Left hindlimb (tissue), 1 donor: ENCODE measurements around the gene MLLT3.

Experiments used
- DNase-seq: peaks from one replicate; pipeline ENCODE4 v3.0.0-alpha.2; 2018

Gene MLLT3

DNA sequence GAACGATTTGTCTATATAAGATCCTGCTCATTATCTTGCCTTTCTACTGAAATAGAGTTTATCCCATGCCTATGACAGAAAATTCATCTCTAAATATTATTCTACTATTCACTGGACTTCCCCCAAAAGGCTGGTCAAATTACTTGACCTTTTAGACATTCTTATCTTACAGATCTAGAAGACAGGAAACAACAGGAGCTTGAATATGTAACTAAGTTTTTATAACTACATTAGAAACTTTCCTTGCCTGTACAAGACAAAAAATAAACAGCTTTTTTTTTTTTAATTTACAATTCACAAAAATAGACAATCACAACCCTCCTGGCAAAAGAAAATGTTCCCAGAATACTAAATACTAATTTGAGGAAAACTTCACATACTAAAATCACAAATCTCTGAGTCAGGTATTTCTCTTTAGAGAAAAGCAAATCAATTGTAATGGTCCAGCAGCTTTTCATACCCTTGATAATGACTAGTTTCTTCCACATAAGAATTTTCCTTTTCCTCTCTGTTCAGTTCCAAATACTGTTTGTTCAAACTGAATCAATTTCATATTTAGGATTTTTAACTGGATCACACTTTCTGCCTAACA, 68.6 kb downstream of the MLLT3 start:
- no peak for DNase-seq

DNA sequence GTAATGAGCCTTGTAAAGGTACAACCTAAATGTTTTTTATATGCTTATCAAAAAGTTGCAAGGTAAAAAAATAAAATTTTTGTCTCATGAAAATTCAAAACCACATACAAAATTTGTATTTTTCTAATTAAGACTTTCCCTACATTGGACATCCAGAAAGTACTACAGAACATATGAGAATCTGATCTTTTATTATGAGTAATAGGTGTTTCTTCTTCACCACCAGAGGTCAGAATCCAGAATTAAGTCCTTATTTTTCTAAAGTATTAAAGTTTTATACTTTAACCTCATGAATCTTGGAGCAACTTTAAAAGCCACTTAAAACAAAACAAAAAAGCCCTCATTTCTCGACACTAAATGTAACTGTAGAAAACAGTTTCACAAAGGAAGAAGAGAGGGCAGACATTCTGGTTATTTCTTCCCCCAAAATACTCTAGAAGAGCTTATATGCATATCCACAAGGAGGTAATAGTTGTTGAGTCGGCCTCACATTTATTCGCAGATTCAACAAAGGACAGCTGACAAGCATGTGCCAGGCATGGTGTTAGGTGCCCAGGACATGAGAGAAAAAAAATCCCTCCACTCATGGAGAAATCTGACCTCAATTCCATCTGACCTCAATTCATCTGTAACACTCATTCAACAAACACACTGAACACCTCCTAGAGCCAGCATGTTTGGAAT, 69.3 kb downstream of the MLLT3 start:
- DNase-seq: no peak

DNA sequence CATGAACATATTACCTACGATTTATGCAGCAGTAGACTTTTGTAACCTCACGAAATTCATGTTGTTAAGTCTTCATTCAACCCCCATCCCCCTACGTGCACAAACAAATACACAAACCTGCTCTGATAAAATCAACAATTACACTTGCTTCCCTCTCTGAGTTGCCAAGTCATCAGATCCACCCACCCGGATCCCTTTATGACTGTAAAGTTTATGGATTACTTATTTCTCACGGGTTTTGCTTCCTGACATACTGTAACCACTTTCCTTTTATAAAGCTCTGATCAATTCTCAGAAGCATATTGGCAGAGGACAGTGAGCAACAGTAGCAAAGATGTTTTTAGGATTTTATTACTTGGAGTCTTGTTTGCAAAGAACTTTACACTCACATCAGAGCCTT, 70.5 kb downstream of the MLLT3 start:
- no peak for DNase-seq

DNA sequence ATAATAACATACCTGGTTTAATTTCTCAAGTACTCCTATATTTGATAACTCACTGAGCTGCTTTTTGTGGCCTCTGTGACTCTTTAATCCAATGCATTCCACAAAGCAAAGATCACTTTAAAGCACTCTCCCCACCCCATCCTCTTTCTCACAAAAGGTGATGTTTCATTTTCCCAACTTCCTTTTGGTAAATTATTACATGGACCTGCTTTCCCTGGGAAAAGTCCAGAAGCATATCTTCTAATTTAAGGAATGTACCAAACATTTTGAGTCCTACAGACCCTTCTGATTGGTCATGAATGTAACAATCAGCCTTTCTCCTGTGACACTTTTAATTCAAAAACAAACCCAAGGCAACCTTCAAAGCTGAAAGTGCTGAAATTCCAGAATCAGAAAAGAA, 71.1 kb downstream of the MLLT3 start:
- no peak for DNase-seq

DNA sequence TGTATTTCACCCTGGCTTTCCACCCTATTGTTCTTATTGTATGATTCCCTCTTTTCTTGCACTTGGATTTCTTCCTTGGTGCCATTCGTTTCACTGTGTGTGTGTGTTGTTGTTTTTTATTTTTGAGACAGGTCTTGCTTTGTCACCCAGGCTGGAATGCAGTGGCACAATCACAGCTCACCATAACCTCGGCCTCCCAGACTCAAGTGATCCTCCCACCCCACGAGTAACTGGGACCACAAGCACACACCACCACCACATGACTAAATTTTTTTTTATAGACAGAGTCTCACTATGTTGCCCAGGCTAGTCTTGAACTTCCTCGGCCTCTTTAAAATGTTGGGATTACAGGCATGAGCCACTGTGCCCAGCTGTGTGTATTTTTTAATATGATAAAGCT, 72.0 kb downstream of the MLLT3 start:
- DNase-seq: no peak

DNA sequence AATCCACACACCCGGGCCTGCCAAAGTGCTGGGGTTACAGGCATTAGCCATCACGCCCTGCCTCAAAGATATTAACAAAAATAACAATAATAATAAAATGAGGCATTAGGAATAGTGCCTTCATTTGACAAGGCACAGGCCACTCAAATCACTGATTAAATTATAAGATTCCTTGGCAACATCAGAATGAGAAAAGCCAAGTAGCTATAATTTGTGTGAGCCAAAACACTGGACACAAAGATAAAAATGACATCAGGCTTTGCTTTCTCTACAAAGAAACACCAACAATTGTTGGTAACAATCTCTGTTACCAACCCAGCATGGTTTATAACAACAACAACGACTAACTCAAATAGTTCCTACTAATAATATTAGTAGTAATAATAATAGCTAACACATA, 73.2 kb downstream of the MLLT3 start:
- DNase-seq: no peak

DNA sequence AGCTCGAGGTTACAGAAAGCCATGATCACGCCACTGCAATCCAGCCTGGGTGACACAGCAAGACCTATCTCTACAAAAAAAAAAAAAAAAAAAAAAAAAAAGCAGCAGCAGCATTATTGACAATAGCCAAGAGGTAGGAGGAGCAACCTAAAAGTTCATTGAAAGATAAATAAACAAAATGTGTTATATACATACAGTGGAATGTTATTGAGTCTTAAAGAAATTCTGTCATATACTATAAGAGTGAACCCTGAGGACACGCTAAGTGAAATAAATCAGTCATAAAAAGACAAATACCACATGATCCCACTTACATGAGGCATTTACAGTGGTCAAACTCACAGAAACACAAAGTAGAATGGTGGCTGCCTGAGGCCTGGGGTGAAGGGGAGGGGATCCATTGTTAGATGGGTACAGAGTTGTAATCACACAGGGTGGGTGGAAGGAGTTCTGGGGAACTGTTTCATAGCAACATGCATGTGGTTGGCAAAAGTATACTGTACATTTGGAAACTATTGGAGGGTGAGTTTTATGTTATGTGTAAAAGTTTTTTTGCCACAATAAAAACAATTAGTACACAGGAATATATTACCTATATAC, 77.2 kb downstream of the MLLT3 start:
- DNase-seq: no peak

DNA sequence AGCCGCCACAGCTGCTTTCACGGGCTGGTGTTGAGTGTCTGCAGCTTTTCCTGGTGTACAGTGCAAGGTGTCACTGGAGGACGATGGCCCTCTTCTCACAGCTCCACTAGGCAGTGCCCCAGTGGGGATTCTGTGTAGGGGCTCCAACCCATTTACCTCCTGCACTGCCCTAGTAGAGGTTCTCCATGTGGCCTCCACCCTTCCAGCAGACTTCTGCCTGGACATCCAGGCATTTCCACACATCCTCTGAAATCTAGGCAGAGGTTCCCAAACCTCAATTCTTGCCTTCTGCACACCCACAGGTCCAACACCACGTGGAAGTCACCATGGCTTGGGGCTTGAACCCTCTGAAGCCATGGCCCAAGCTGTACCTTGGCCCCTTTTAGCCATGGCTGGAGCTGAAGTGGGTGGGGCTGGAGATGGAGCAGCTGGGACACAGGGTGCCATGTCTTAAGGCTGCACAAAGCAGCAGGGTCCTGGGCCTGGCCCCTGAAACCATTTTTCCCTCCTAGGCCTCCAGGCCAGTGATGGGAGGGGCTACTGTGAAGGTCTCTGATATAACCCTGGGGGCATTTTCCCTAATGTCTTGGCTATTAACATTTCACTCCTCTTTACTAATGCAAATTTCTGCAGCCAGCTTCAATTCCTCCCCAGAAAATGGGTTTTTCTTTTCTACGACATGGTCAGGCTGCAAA, 82.0 kb downstream of the MLLT3 start:
- no peak for DNase-seq

DNA sequence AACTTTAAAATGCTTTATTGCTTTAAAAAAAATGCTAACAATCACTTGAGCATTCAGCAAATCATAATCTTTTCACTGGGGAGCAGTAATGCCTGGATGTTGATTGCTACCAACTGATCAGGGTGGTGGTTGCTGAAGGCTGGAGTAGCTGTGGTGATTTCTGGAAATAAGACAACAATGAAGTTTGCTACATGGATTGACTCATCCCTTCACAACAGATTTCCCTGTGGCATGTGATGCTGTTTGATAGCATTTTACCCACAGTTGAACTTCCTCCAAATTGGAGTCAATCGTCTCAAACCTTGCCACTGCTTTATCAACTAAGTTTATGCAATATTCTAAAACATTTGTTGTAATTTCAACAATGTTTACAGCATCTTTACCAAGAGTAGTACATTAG, 83.3 kb downstream of the MLLT3 start:
- no peak for DNase-seq

DNA sequence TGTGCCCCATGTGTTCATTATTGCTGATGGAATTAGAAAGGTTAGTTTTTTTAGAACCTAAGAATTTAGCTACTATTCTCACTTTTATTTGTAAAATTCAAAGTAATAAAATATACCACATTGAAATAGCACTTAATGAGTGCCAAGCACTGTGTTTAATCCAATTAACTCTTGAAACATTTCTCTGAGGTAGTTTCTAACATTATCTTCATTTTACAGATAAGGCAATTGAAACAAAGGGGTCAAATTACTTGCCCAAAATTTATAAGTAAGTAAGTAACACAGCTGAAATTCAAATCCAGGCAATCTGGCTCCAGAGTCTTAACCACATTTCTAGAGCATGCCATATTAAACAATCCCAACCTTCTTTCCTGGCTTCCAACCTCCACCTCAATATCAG, 84.2 kb downstream of the MLLT3 start:
- DNase-seq: no peak

DNA sequence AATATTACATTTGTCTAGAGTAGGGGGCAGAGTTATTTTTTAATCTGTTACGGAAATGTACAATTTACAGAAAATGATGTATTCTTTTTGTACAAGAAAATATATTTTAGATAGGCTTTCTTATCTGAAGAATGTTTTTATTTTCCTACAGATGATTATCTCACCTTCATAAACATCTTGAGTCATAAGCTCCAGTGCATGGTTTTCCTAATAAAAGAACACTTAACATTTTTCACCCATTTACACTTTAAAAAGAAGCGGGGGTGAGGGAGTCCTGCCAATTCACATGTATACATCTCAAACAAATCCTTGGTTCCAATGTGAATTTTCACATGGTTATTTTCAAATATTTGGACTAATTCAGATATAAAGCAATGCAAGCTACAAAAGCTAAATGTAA, 85.0 kb downstream of the MLLT3 start:
- DNase-seq: no peak

DNA sequence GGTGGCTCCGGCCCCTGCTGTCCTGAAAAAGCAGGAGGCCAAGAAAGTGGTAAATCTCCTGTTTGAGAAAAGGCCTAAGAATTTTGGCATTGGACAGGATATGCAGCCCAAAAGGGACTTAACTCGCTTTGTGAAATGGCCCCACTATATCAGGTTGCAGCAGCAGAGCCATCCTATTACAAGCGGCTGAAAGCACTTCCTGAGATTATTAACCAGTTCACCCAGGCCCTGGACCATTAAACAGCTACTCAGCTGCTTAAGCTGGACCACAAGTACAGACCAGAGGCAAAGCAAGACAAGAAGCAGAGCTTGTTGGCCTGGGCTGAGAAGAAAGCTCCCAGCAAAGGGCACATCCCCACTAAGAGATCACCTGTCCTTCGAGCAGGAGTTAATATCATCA, 89.7 kb downstream of the MLLT3 start:
- DNase-seq: no peak

DNA sequence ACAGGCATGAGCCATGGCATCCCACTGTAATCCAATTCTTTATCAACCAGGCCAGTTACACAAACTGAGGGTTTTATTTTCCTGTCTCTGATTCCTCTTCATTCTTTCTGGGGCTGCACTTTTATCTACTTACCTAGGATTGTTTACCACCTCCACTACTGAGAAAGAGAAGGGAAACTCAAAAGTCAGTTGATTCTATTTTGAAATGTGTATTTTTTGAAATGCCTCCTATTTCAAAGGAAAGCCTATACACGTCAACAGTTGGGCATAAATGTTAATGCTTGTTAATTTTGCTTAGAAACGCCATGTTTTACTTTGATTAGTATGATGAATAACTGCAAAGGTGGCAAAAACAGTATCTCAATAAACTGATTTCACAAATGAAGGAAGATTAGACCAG, 92.5 kb downstream of the MLLT3 start:
- DNase-seq: no peak

DNA sequence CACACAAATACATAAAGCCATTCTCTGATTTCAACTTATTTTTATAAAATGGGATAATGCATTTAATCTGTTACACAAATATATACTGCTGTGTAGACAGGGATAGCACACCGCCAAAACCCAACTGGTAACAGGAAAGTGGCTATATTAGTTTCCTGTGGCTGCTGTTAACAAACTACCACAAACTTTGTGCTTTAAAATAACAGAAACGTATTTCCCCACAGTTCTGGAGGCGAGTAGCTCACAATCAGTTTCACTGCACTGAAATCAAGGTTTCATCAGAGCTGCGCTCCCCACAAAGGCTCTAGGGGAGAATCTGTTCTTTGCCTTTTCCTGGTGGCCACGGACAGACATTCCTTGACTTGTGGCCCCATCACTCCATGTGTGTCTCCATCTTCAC, 94.0 kb downstream of the MLLT3 start:
- no peak for DNase-seq

DNA sequence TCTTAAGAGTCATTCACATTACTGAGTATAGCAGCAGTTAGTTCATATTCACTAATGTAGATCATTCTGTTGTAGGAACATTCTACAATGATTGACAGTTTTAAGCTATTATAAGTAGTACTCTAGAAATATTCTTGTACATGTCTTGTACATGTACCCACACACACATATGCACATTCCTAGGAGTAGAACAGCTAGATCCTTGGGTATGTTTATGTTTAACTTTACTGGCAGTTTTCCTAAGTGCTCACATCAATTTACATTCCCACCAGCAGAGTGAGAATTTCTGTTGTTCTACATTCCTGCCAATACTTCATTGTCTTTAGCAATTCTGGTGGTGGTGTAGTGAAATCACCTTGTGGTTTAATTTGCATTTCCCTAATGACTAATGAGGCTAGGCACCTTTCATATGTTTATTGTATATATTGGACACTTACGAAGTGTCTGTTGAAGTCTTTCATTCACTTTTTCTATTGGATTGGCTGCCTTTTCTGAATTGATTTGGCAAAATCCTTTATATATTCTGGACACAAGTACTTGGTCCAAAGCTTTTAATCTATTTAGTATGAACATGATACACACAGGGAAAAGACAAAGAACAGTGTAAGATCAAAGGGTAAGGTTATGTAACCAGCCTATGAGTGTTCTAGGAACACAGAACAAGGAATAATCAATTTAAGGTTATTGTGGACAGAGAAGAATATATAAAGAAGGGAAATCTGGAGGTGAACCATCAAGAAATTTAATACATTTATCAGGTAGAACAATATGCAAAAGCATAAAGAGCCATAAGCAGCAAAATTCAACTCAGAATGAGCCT, 95.6 kb downstream of the MLLT3 start:
- DNase-seq: no peak

DNA sequence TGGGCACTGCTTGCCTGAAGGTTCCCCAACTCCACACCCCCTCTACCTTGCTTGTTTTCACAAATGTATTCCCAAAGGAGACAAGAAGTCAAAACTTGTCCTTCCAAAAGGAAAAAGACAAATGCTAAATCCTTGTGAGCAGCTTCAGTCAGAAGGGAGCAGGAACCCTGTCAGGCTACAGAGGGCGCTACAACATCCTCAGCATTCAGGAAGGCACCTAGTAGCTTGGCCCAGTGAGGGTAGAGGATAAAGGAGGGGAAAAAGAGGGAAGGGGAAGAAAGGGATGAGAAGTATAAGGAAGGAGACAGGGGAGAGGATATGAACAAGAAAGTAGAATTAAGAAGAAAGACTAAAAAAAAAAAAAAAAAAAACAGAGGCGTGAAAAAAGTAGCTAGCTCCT, 97.5 kb downstream of the MLLT3 start:
- DNase-seq: no peak

DNA sequence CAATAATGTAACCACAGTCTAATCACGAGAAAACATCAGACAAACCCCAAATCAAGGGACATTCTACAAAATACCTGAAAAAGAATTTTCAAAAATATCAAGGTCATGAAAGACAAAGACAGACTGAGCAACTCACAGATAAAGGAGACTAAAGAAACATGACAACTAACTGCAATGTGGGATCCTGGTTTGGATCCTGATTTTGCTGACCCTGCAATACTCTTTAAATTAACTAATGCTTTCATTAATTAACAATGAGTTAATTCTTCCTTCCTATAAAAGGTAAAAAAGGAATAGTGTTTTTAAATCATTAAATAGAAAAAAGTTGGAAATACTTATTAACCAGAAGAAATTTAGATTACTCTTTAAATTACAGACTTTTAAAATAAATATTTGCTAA, 103.6 kb downstream of the MLLT3 start:
- no peak for DNase-seq

DNA sequence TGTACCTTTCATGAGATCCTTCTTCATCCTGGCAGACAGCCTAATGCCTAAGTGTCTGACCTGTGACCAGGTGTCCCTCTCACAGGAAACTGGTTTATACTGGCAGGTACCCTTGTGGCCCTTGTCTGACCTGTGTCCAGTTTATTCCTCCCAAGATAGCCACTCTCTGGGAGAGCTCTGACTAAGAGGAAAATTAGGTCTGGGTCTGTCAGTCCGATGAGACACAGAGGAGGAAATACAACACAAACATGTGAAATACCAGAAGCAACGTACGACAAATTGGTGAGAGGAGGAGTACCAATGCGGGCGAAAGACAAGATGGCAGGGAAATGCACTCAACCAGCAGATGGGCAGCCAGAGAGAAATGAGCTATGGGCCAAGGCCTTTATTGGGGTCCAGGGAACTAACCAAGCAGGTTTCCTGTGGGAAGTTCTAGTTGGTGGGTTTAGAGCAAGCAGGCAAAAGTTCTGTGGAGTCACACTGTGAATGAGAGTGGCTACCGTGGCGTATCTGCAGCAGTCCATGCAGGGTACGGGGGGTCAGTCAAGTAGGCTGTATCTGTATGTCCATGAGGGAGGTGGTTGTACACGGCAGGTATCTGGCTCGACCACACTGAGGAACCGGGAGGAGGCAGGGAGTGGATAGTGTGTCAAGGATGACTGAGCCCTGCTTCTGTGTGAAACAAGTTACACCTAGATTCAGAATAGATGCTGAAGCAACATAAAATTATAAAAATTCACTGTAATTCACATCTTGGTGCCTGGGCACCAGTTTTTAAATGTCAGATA, 109.0 kb downstream of the MLLT3 start:
- no peak for DNase-seq

DNA sequence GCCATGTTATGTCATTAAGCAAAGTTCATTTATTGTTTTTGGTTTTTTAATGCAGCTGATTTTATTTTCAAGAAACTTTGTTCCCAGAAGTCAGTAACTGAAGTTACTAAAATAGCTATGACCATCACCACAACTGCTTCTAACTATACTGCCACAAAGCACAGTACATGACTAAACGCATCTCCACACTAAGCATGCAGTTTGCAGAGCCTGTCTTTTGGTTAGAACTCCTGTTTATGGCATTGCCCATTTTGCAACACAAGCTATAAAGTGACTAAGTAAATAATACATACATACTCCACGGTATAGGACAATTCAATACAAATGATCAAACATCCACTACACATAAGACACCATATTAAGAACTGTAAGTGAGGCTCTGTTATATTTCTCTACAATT, 109.7 kb downstream of the MLLT3 start:
- DNase-seq: no peak

DNA sequence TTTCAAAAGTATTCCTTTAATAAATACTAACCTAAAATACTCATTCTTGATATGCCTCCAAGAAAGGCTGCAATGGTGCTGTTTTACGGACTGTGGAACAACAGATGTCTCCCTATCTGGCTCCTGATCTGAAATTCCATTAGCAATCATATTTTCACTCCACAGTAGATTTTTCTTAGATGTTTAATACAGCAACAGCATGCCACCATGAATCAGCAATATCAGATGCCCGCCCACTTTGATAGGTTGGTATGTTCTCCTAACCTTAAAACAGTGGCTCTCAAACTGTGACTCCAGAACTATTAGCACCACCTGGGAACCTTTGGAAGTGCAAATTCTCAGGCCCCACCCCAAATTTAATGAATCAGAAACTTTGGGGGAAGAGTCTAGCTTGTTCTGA, 110.2 kb downstream of the MLLT3 start:
- no peak for DNase-seq

DNA sequence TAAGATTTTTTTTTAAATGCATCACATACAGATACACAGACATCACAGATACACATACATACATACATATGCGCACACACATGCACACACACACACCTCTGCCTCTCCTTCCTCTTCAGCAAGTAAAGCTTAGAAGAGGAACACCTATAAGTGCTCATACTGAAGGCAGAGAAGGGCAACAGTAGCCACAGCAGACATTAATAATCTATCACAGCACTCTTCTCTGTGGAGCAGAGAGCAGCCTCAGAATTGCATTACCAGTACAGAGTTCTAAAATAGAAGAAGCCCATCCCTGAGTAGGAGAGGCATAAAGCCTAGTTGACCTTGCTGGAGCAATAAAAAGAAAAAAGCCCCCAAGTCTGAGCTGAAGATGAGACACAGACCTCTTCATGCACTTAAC, 110.6 kb downstream of the MLLT3 start:
- no peak for DNase-seq

DNA sequence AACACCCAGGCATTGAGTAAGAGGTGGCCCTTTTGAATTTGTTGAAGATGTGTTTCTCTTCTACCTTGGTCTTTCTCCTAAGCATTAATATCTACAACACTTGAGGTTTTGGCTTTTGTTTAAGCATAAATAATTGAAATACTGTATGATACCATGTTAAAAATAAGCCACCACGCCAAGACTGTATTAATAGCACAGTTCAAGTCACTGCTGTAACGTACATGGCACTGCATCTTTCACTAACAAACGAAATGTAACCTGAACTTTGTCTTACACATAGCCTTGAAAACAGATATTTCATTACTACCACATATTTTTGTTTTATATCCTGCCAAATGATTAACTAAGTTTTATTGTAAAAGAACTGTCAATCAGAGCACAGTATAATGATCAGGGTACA, 112.8 kb downstream of the MLLT3 start:
- DNase-seq: no peak

DNA sequence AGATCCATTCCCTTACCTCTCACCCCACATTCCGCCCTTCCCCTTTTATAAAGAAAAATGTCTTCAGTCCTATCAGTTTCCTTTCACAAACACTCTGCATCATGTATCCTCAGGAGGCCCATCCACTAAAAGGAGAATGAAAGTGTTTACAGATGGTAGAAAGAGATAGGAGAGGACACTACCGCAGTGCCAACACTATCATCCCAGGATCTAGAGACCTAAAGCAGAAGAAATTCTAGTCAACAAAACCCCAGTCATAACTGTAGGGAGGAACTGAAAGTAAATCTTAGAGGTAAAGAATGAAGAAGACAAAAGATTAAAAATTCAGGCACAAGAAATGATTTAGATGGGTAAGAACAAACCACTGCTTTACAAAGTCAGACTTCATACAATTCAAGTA, 114.1 kb downstream of the MLLT3 start:
- DNase-seq: no peak
